Liver (tissue), 9 donors: ENCODE results near the gene MED12L. TPM values are rescaled to one million over a fixed set of nuclear protein-coding genes. Genes with fewer than 3 reads are reported as not detected.

Source experiments
- DNase-seq: peaks from one replicate; pipeline ENCODE4 v3.0.0-alpha.2; 2017; ENCODE audit warnings: low spot score
- H3K27ac ChIP-seq, 2 donors: one replicate each; pipeline ENCODE4 v1.7.0; 2013; ENCODE audit warnings: inconsistent platforms in 2 of 2, low read length in 2 of 2, control low read depth in 1 of 2, low read depth in 1 of 2, mild to moderate bottlenecking in 1 of 2
- H3K27me3 ChIP-seq, 4 donors: one replicate each; pipeline versions ENCODE4 v1.6.1 to v1.7.0; 2013; ENCODE audit warnings: low read length in 3 of 4, inconsistent platforms in 1 of 4, mild to moderate bottlenecking in 1 of 4, moderate library complexity in 1 of 4; ENCODE audit not compliant: control insufficient read depth in 4 of 4, insufficient read depth in 4 of 4
- H3K36me3 ChIP-seq, 4 donors: one replicate each; pipeline versions ENCODE4 v1.6.1 to v1.7.0; 2013; ENCODE audit warnings: low read length in 3 of 4, mild to moderate bottlenecking in 3 of 4, low read depth in 1 of 4, moderate library complexity in 1 of 4; ENCODE audit not compliant: control insufficient read depth in 4 of 4, insufficient read depth in 3 of 4
- H3K4me1 ChIP-seq, 4 donors: one replicate each; pipeline versions ENCODE4 v1.6.1 to v1.7.0; 2013; ENCODE audit warnings: low read length in 3 of 4, mild to moderate bottlenecking in 3 of 4, moderate library complexity in 1 of 4; ENCODE audit not compliant: control insufficient read depth in 4 of 4, insufficient read depth in 4 of 4
- H3K4me3 ChIP-seq, 3 donors: one replicate each; pipeline versions ENCODE4 v1.6.1 to v1.7.0; 2013; ENCODE audit warnings: low read length in 3 of 3, control low read depth in 1 of 3, low read depth in 1 of 3, mild to moderate bottlenecking in 1 of 3
- H3K9ac ChIP-seq, 2 donors: one replicate each; pipeline ENCODE4 v1.7.0; 2013; ENCODE audit warnings: low read length in 2 of 2, mild to moderate bottlenecking in 2 of 2, moderate library complexity in 2 of 2, control low read depth in 1 of 2, low read depth in 1 of 2
- H3K9me3 ChIP-seq, 4 donors: one replicate each; pipeline versions ENCODE4 v1.6.1 to v1.7.0; 2013; ENCODE audit warnings: low read length in 3 of 4; ENCODE audit not compliant: control insufficient read depth in 4 of 4
- ATF3 ChIP-seq: IDR thresholded peaks from 2 replicates; pipeline ENCODE4 v1.6.1; 2016; ENCODE audit warnings: antibody characterized with exemption
- CTCF ChIP-seq: fragments of 150-350 bp; IDR thresholded peaks from 2 replicates; pipeline ENCODE4 v1.5.1; 2017; ENCODE audit warnings: improper control_type of control experiment, low read depth, low read length; ENCODE audit not compliant: missing input control
- EGR1 ChIP-seq, 2 donors: IDR thresholded peaks; 2 replicates each; pipeline ENCODE4 v1.6.1; 2016 to 2018; ENCODE audit warnings: antibody characterized with exemption in 2 of 2, low read depth in 2 of 2
- FOXA1 ChIP-seq: IDR thresholded peaks from 2 replicates; pipeline ENCODE4 v1.6.1; 2016; ENCODE audit warnings: antibody characterized with exemption
- FOXA2 ChIP-seq: IDR thresholded peaks from 2 replicates; pipeline ENCODE4 v1.6.1; 2016; ENCODE audit warnings: antibody characterized with exemption
- GABPA ChIP-seq, 2 donors: IDR thresholded peaks in 1 of 2; conservative IDR thresholded peaks in 1 of 2; 2 replicates each; pipeline ENCODE4 v1.6.1; 2016; ENCODE audit warnings: antibody characterized with exemption in 2 of 2, mild to moderate bottlenecking in 1 of 2, moderate library complexity in 1 of 2
- HNF4A ChIP-seq, 2 donors: conservative IDR thresholded peaks; 2 replicates each; pipeline ENCODE4 v1.6.1; 2016; ENCODE audit warnings: antibody characterized with exemption in 2 of 2, mild to moderate bottlenecking in 2 of 2
- HNF4G ChIP-seq: IDR thresholded peaks from 2 replicates; pipeline ENCODE4 v1.6.1; 2016; ENCODE audit warnings: antibody characterized with exemption
- NR2F2 ChIP-seq: IDR thresholded peaks from 2 replicates; pipeline ENCODE4 v1.6.1; 2016; ENCODE audit warnings: antibody characterized with exemption
- RAD21 ChIP-seq, 2 donors: IDR thresholded peaks; 2 replicates each; pipeline ENCODE4 v1.6.1; 2016; ENCODE audit warnings: antibody characterized with exemption in 2 of 2, mild to moderate bottlenecking in 2 of 2
- REST ChIP-seq: IDR thresholded peaks from 2 replicates; pipeline ENCODE4 v1.6.1; 2016; ENCODE audit warnings: antibody characterized with exemption, mild to moderate bottlenecking
- RXRA ChIP-seq, 2 donors: IDR thresholded peaks; 2 replicates each; pipeline ENCODE4 v1.6.1; 2017 to 2018; ENCODE audit warnings: antibody characterized with exemption in 2 of 2, mild to moderate bottlenecking in 1 of 2
- SP1 ChIP-seq: IDR thresholded peaks from 2 replicates; pipeline ENCODE4 v1.6.1; 2018; ENCODE audit warnings: antibody characterized with exemption, mild to moderate bottlenecking
- TAF1 ChIP-seq: conservative IDR thresholded peaks from 2 replicates; pipeline ENCODE4 v1.6.1; 2016; ENCODE audit warnings: antibody characterized with exemption, mild to moderate bottlenecking
- YY1 ChIP-seq: IDR thresholded peaks from 2 replicates; pipeline ENCODE4 v1.6.1; 2016; ENCODE audit warnings: antibody characterized with exemption, mild to moderate bottlenecking
- ZBTB33 ChIP-seq: IDR thresholded peaks from 2 replicates; pipeline ENCODE4 v1.6.1; 2016; ENCODE audit warnings: antibody characterized with exemption
- WGBS: extraction: QIAGEN DNeasy Blood & Tissue Kit; methylation state at CpG from one replicate; pipeline ENCODE4 v1.1.7; 2013; 5-methylcytosine and 5-hydroxymethylcytosine counted together
- polyA plus RNA-seq, 2 donors: library from polyadenylated mRNA; stranded (reverse) in 1 of 2; unstranded in 1 of 2; fragments of 200-250 nt in 1 of 2; fragments of >200 nt in 1 of 2; fragmentation: Nextera tagmentation in 1 of 2; extraction: Ambion mirVana in 1 of 2; gene quantifications; one replicate each; pipeline versions ENCODE4 v1.2.1 to v1.2.3, GENCODE V29; 2013 to 2015
- total RNA-seq, 2 donors: library from RNA; depleted of rRNA; stranded (reverse); fragments of >200 nt; gene quantifications; one replicate each; pipeline ENCODE4 v1.2.3, GENCODE V29; 2014
- donor health status: healthy.
- donor health status: healthy.
- donor health status: healthy.
- donor health status: healthy.
- donor health status: healthy.

The MED12L gene
- total and polyA plus RNA-seq, 4 donors = 0.02 to 2.1 (median 0.49) TPM

GRCh38 chr3:151227266-151227806 is 141.9 kb downstream of the MED12L start:
- Histone ChIP-seq H3K9me3 (no peaks in the 10 kb centered on the region), H3K4me1 (peaks cover 6 to 27% (median 16%) of the 10 kb centered on the region in 4 donors), H3K36me3 (no peaks in the 10 kb centered on the region), H3K9ac (no peak overlapping the region), H3K4me3 (no peak overlapping the region), H3K27ac (no peak overlapping the region), H3K27me3 (no peaks in the 10 kb centered on the region)
- WGBS = 76% methylated on average over 6 of the region's 6 CpGs
- TF ChIP-seq HNF4G = no peak
- TF ChIP-seq CTCF = no peak
- no peak for TF ChIP-seq NR2F2
- TF ChIP-seq FOXA2 = no peak
- no peak for TF ChIP-seq SP1
- TF ChIP-seq ZBTB33 = no peak
- TF ChIP-seq ATF3 = no peak
- no peak for TF ChIP-seq EGR1 (IDR thresholded peaks at IDR 0.05; ENCODE audit: low read depth in 2 of 2)
- no peak for TF ChIP-seq REST
- no peak for DNase-seq

- Histone ChIP-seq H3K36me3 (no peaks in the 10 kb centered on the region), H3K27ac (no peak overlapping the region), H3K4me1 (peaks cover 6 to 27% (median 16%) of the 10 kb centered on the region in 4 donors), H3K27me3 (no peaks in the 10 kb centered on the region), H3K9me3 (no peaks in the 10 kb centered on the region), H3K9ac (no peak overlapping the region), H3K4me3 (no peak overlapping the region)
- WGBS = 44% methylated on average over 9 of the region's 9 CpGs
- peak; percentile 73 for DNase-seq
- TF ChIP-seq RXRA (IDR thresholded peaks at IDR 0.05) (no peak), NR2F2 (no peak), RAD21 (IDR thresholded peaks at IDR 0.05) (peak; percentile 99), REST (no peak), HNF4A (conservative IDR thresholded peaks at IDR 0.05) (no peak), EGR1 (IDR thresholded peaks at IDR 0.05; ENCODE audit: low read depth in 2 of 2) (no peak), CTCF (peak; percentile 96), HNF4G (no peak), TAF1 (no peak), GABPA (IDR thresholded peaks at IDR 0.05 in 1 of 2, conservative IDR thresholded peaks at IDR 0.05 in 1 of 2) (no peak), FOXA1 (no peak), YY1 (no peak)
Measured at GRCh38 chr3:151227807-151228665, 142.6 kb downstream of the MED12L start.
